HCT116 (cell line): ENCODE data around the gene SDK2. TPM values are rescaled to one million over a fixed set of nuclear protein-coding genes. Genes with fewer than 3 reads are reported as not detected.

Experiments used
- ATAC-seq: fragments of 200-7000 bp; cut with Tn5 transposase; 2 replicates; pipeline ENCODE4 v1.9.1; 2020; ENCODE audit warnings: mild to moderate bottlenecking, moderate library complexity
- BruUV-seq: library from RNA; stranded (reverse); fragments of 400-500 nt; replicated peaks from 2 replicates; lab custom pipeline; 2021; lab: Mats Ljungman, UMichigan
- CTCF ChIA-PET: fragments of 300-600 bp; sonication (Branson Sonifier 250); formaldehyde crosslinking; loops from one replicate; lab custom pipeline; 2021; ENCODE audit warnings: antibody characterized with exemption; lab: Charles Lee
- POLR2A ChIA-PET: fragments of 300-600, 350-600 bp; sonication (Branson Sonifier 250); formaldehyde crosslinking; loops from one replicate; lab custom pipeline; 2021; ENCODE audit warnings: antibody characterized with exemption; lab: Charles Lee
- RAD21 ChIA-PET, 2 experiments: fragments of 300-600 bp; sonication (Branson Sonifier 250); formaldehyde crosslinking; loops; one replicate each; lab custom pipeline; 2023; ENCODE audit warnings: low total read pairs in 2 of 2; ENCODE audit not compliant: uncharacterized antibody in 2 of 2, unreplicated experiment in 2 of 2, low non-redundant PET in 1 of 2; lab: Charles Lee
- DNase-seq: peaks from one replicate; pipeline ENCODE4 v3.0.0-alpha.2; 2010; ENCODE audit warnings: low read depth, low spot score
- H2AFZ ChIP-seq: fragments of 200-600 bp; shearing (Covaris generic), sonication (generic); 2 replicates; pipeline ENCODE4 v1.6.1; 2017; ENCODE audit warnings: low read depth, mixed run types, mixed read lengths, antibody characterized with exemption, low read length; ENCODE audit not compliant: poor library complexity, severe bottlenecking
- H3K27ac ChIP-seq: 2 replicates; pipeline ENCODE4 v1.5.1; 2012; ENCODE audit warnings: low read depth, low read length
- H3K27me3 ChIP-seq: fragments of 200-600 bp; sonication (generic); 2 replicates; pipeline ENCODE4 v1.6.1; 2016; ENCODE audit warnings: mixed run types, low read length, mixed read lengths; ENCODE audit not compliant: insufficient read depth
- H3K36me3 ChIP-seq, 2 experiments: fragments of 200-500 bp in 1 of 2; fragments of 200-600 bp in 1 of 2; sonication (Bioruptor generic) in 1 of 2; sonication (generic) in 1 of 2; 2 replicates each; pipeline versions ENCODE4 v1.5.1 to v1.6.1; 2014 to 2016; ENCODE audit warnings: low read length in 2 of 2, inconsistent platforms in 1 of 2, mixed read lengths in 1 of 2, mixed run types in 1 of 2; ENCODE audit not compliant: insufficient read depth in 2 of 2, control insufficient read depth in 1 of 2
- H3K4me1 ChIP-seq, 2 experiments: fragments of 200-600 bp in 1 of 2; sonication (generic) in 1 of 2; 2 replicates each; pipeline versions ENCODE4 v1.5.1 to v1.6.1; 2012 to 2017; ENCODE audit warnings: low read length in 2 of 2, inconsistent platforms in 1 of 2, mild to moderate bottlenecking in 1 of 2, mixed read lengths in 1 of 2, mixed run types in 1 of 2, moderate library complexity in 1 of 2; ENCODE audit not compliant: insufficient read depth in 2 of 2, control insufficient read depth in 1 of 2
- H3K4me2 ChIP-seq: fragments of 200-600 bp; sonication (generic); 2 replicates; pipeline ENCODE4 v1.6.1; 2017; ENCODE audit warnings: mixed run types, low read length, mixed read lengths
- H3K4me3 ChIP-seq, 2 experiments: fragments of 200-600 bp in 1 of 2; sonication (generic) in 1 of 2; replicated peaks in 1 of 2; 2 replicates each; pipeline ENCODE4 v1.5.1; 2011 to 2016; ENCODE audit warnings: low read length in 2 of 2, control low read depth in 1 of 2, low read depth in 1 of 2, mild to moderate bottlenecking in 1 of 2, mixed read lengths in 1 of 2, mixed run types in 1 of 2
- H3K79me2 ChIP-seq: fragments of 200-600 bp; sonication (generic); 2 replicates; pipeline ENCODE4 v1.6.1; 2017; ENCODE audit warnings: mild to moderate bottlenecking, mixed run types, low read length, moderate library complexity, mixed read lengths; ENCODE audit not compliant: insufficient read depth
- H3K9ac ChIP-seq: fragments of 200-600 bp; sonication (generic); 2 replicates; pipeline ENCODE4 v1.6.1; 2016; ENCODE audit warnings: low read length, mixed read lengths
- H3K9me2 ChIP-seq: fragments of 200-600 bp; sonication (generic), shearing (Covaris generic); 2 replicates; pipeline ENCODE4 v1.6.1; 2017; ENCODE audit warnings: mixed run types, mild to moderate bottlenecking, moderate library complexity; ENCODE audit not compliant: insufficient read depth
- H3K9me3 ChIP-seq, 2 experiments: fragments of 200-500 bp in 1 of 2; fragments of 200-600 bp in 1 of 2; sonication (Bioruptor generic) in 1 of 2; sonication (generic) in 1 of 2; 2 replicates each; pipeline ENCODE4 v1.6.1; 2014 to 2017; ENCODE audit warnings: low read length in 2 of 2, mixed read lengths in 2 of 2, inconsistent platforms in 1 of 2, low read depth in 1 of 2, mild to moderate bottlenecking in 1 of 2, mixed run types in 1 of 2, moderate library complexity in 1 of 2; ENCODE audit not compliant: control insufficient read depth in 1 of 2, insufficient read depth in 1 of 2
- H4K20me1 ChIP-seq: fragments of 200-600 bp; sonication (generic), shearing (Covaris generic); 2 replicates; pipeline ENCODE4 v1.6.1; 2017; ENCODE audit warnings: mixed run types, mild to moderate bottlenecking, moderate library complexity; ENCODE audit not compliant: insufficient read depth
- CBX3 ChIP-seq: IDR thresholded peaks from 2 replicates; pipeline ENCODE4 v1.6.1; 2012; ENCODE audit warnings: low read depth
- CEBPB ChIP-seq: IDR thresholded peaks from 2 replicates; pipeline ENCODE4 v1.6.1; 2012; ENCODE audit warnings: low read depth
- EGR1 ChIP-seq: IDR thresholded peaks from 2 replicates; pipeline ENCODE4 v1.6.1; 2012; ENCODE audit warnings: low read depth
- EZH2phosphoT487 ChIP-seq: fragments of 200-600 bp; IDR thresholded peaks from 2 replicates; pipeline ENCODE4 v1.6.1; 2018; ENCODE audit warnings: antibody characterized with exemption, borderline replicate concordance
- FOSL1 ChIP-seq: IDR thresholded peaks from 2 replicates; pipeline ENCODE4 v1.6.1; 2012; ENCODE audit warnings: low read depth
- POLR2A ChIP-seq: IDR thresholded peaks from 2 replicates; pipeline ENCODE4 v1.7.0; 2011; ENCODE audit warnings: borderline replicate concordance; ENCODE audit not compliant: insufficient read depth, insufficient read length; ENCODE audit errors: extremely low read depth
- POLR2AphosphoS5 ChIP-seq: IDR thresholded peaks from 2 replicates; pipeline ENCODE4 v1.6.1; 2011; ENCODE audit warnings: mild to moderate bottlenecking, low read depth, low read length, moderate library complexity
- SIN3A ChIP-seq: IDR thresholded peaks from 2 replicates; pipeline ENCODE4 v1.6.1; 2012; ENCODE audit warnings: low read depth
- SP1 ChIP-seq: IDR thresholded peaks from 2 replicates; pipeline ENCODE4 v1.6.1; 2012; ENCODE audit warnings: low read depth
- SRF ChIP-seq: IDR thresholded peaks from 2 replicates; pipeline ENCODE4 v1.6.1; 2012; ENCODE audit warnings: low read depth
- ZFX ChIP-seq: fragments of 450-650 bp; IDR thresholded peaks from 2 replicates; pipeline ENCODE4 v1.6.1; 2017
- ZNF274 ChIP-seq: fragments of 200-500 bp; sonication (Bioruptor generic); IDR thresholded peaks from 2 replicates; pipeline ENCODE4 v1.6.1; 2014; ENCODE audit warnings: mild to moderate bottlenecking, low read depth, low read length, inconsistent platforms
- intact Hi-C: fragments of 100-400 bp; cut with micrococcal nuclease; formaldehyde crosslinking; loops from 2 replicates; pipeline ENCODE4 v1.10.0; 2022
- total RNA-seq: library from RNA; stranded (reverse); gene quantifications from one replicate; pipeline ENCODE4 v1.2.1, GENCODE V29; 2021; ENCODE audit not compliant: unreplicated experiment
- TF ChIP-seq, protein P1 (sequence below): IDR thresholded peaks from 2 replicates; pipeline ENCODE4 v1.6.1; 2012
- TF ChIP-seq, protein P2 (sequence below): IDR thresholded peaks from 2 replicates; pipeline ENCODE4 v1.6.1; 2012
- TF ChIP-seq, protein P3 (sequence below), 3 experiments: fragments of 200-600 bp in 1 of 3; sonication (generic) in 1 of 3; IDR thresholded peaks in 2 of 3; conservative IDR thresholded peaks in 1 of 3; 2 replicates each; pipeline ENCODE4 v1.5.1; 2012 to 2017; ENCODE audit warnings: low read depth in 2 of 3, low read length in 2 of 3, antibody characterized with exemption in 1 of 3, borderline replicate concordance in 1 of 3, control low read depth in 1 of 3, mild to moderate bottlenecking in 1 of 3, mixed read lengths in 1 of 3, mixed run types in 1 of 3, moderate library complexity in 1 of 3; ENCODE audit not compliant: insufficient read depth in 1 of 3
- TF ChIP-seq, protein P4 (sequence below): IDR thresholded peaks from 2 replicates; pipeline ENCODE4 v1.6.1; 2012; ENCODE audit warnings: low read depth

Gene SDK2
- total RNA-seq, 1 experiment from 2014 or later, result 0.10 TPM

DNA sequence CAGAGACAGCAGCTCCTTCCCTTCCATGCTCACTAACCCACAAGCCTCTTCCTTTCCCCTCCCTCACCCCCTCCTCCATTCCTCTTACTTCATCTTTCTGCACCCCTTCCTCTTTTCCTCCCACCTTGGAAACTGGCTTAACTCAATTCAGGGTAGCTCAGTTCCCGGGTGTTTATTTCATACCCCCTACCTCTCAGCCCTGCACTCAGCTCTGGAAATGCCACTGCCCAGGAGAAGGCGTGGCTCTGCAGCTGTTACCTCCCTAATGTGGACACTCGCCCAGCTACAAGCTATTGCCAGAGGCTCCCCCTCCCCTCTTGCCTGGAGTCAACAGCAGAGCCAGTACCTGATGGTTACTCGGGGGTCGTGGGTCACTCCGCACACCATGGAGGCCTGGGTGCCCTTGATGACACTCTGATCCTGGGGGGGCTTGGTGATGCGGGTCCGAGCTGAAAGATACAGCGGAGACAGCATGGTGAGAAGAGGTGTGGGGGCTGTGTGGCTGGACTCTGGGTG, 214.0 kb downstream of the SDK2 start:
- no peak for ATAC-seq

More for the DNA sequence above, 214.0 kb downstream of the SDK2 start:
- H3K9me3 ChIP-seq, result no peaks in the 10 kb centered on the region
- DNase-seq, result no peak
- no peaks in the 10 kb centered on the region for H4K20me1 ChIP-seq
- H3K27ac ChIP-seq, result no peak overlapping the region
- H3K36me3 ChIP-seq, result no peaks in the 10 kb centered on the region
- no peak overlapping the region for H3K4me2 ChIP-seq
- no peaks in the 10 kb centered on the region for H3K79me2 ChIP-seq
- H3K27me3 ChIP-seq, result 0 out of 2 replicates have a peak, but pooled peaks cover 4% of the 10 kb centered on the region
- ChIA-PET CTCF (interaction anchor here (0.8 to 2.4 kb wide), 12 partner anchors 9 to 770 kb away, joined by 3 to 20 read pairs (median 4); no protein-coding TSS in a partner anchor), POLR2A (interaction anchor here (1.3 kb wide), 1 partner anchor 15 kb away, joined by 3 read pairs; no protein-coding TSS in a partner anchor), RAD21 (interaction anchor here (0.9 to 1.4 kb wide), 2 partner anchors 279 to 412 kb away, joined by 3 to 6 read pairs; no protein-coding TSS in a partner anchor)
- no peak overlapping the region for H3K9ac ChIP-seq
- BruUV-seq, result no TSS peak
- intact Hi-C loops, result no loop called here
- TF ChIP-seq POLR2A (no peak), SIN3A (no peak), EGR1 (no peak), FOSL1 (no peak), SRF (no peak), CBX3 (no peak), CEBPB (no peak), SP1 (no peak), POLR2AphosphoS5 (no peak), ZNF274 (no peak), ZFX (no peak), EZH2phosphoT487 (no peak)
- TF ChIP-seq, protein P1, sequence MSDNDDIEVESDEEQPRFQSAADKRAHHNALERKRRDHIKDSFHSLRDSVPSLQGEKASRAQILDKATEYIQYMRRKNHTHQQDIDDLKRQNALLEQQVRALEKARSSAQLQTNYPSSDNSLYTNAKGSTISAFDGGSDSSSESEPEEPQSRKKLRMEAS, result no peak
- TF ChIP-seq, protein P2, sequence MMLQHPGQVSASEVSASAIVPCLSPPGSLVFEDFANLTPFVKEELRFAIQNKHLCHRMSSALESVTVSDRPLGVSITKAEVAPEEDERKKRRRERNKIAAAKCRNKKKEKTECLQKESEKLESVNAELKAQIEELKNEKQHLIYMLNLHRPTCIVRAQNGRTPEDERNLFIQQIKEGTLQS, result no peak
- TF ChIP-seq, protein P3, sequence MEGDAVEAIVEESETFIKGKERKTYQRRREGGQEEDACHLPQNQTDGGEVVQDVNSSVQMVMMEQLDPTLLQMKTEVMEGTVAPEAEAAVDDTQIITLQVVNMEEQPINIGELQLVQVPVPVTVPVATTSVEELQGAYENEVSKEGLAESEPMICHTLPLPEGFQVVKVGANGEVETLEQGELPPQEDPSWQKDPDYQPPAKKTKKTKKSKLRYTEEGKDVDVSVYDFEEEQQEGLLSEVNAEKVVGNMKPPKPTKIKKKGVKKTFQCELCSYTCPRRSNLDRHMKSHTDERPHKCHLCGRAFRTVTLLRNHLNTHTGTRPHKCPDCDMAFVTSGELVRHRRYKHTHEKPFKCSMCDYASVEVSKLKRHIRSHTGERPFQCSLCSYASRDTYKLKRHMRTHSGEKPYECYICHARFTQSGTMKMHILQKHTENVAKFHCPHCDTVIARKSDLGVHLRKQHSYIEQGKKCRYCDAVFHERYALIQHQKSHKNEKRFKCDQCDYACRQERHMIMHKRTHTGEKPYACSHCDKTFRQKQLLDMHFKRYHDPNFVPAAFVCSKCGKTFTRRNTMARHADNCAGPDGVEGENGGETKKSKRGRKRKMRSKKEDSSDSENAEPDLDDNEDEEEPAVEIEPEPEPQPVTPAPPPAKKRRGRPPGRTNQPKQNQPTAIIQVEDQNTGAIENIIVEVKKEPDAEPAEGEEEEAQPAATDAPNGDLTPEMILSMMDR (IDR thresholded peaks at IDR 0.05 in 2 of 3, conservative IDR thresholded peaks at IDR 0.05 in 1 of 3; ENCODE audit: borderline replicate concordance in 1 of 3, insufficient read depth in 1 of 3, low read depth in 2 of 3, low read length in 2 of 3), result no peak
- TF ChIP-seq, protein P4, sequence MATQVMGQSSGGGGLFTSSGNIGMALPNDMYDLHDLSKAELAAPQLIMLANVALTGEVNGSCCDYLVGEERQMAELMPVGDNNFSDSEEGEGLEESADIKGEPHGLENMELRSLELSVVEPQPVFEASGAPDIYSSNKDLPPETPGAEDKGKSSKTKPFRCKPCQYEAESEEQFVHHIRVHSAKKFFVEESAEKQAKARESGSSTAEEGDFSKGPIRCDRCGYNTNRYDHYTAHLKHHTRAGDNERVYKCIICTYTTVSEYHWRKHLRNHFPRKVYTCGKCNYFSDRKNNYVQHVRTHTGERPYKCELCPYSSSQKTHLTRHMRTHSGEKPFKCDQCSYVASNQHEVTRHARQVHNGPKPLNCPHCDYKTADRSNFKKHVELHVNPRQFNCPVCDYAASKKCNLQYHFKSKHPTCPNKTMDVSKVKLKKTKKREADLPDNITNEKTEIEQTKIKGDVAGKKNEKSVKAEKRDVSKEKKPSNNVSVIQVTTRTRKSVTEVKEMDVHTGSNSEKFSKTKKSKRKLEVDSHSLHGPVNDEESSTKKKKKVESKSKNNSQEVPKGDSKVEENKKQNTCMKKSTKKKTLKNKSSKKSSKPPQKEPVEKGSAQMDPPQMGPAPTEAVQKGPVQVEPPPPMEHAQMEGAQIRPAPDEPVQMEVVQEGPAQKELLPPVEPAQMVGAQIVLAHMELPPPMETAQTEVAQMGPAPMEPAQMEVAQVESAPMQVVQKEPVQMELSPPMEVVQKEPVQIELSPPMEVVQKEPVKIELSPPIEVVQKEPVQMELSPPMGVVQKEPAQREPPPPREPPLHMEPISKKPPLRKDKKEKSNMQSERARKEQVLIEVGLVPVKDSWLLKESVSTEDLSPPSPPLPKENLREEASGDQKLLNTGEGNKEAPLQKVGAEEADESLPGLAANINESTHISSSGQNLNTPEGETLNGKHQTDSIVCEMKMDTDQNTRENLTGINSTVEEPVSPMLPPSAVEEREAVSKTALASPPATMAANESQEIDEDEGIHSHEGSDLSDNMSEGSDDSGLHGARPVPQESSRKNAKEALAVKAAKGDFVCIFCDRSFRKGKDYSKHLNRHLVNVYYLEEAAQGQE, result no peak
- peaks cover 0 to 4% of the 10 kb centered on the region in 2 experiments; a peak in 2 of 4 replicates for H3K4me1 ChIP-seq
- H3K9me2 ChIP-seq, result no peaks in the 10 kb centered on the region
- no peak overlapping the region for H3K4me3 ChIP-seq
- H2AFZ ChIP-seq, result no peak overlapping the region
